Iris pigment epithelial cell (primary cell): ENCODE measurements around the gene LBX2.
A peak's percentile ranks its signal among the peaks of the same experiment; 100 is the strongest.

Experiments used
- DNase-seq: peaks from one replicate; pipeline ENCODE4 v3.0.0-alpha.2; 2011; ENCODE audit warnings: low read depth

LBX2 gene

DNA sequence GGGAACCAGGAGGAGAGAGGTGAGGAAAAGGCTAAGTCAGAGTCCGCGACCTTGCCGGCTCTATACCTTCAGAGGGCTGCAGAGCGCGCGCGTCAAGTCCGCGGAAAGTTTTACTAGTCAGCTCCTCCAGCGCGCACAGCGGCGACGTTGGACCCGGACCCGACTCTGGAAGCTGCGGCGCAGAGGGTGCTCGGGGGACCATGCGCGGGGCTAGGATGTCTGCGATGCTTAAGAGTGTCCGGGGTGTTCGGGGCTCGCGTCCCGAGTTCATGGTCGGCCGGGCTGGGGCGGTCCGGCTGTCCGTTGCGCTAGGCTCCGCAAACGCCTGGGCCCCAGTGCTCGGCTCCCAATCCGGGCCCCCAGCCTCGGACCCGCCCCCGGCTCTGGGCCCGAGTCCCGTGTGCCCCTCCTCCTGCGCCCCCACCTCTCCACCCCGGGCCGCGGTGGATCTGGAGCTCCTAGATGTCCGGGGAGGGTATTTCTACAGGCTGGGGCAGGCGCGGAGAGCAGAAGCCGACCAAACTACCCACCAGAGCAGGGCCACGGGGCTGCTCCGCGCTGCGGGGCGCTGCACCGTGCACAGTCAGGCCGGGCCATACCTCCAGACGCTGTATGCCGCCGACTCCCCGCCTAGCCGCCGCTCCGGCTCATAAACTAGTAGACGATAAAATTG, at the start of gene LBX2:
LBX2 (minus strand) TSS at position 337 of the 673 bp plus-strand sequence; CDS start at position 271, 66 bp downstream.
- DNase-seq: peak; percentile 28

GRCh38 chr2:74548285-74548899, 49.0 kb upstream of the LBX2 start:
- no peak for DNase-seq

- DNase-seq: no peak
Measured at GRCh38 chr2:74546004-74546403, 46.6 kb upstream of the LBX2 start.

GRCh38 chr2:74544634-74545033, 45.2 kb upstream of the LBX2 start:
- no peak for DNase-seq

DNA sequence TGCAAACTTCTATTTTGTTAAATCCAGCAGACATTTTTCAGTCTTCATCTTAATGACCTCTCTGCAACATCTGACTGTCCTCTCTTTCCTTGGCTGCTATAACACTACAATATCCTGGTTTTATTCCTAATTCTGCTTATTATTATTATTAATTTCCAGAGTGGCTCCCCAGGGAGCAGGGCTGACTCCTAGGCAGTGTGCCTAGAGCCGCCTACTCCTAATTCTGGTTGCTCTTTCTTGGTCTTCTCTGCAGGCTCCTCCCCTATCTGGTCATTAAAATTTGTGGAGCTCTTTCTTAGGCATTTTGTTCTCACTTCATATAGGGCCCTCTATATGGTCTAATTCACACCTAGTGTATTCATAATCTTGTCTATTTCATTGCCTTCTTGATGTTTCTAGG, 43.6 kb upstream of the LBX2 start:
- DNase-seq: no peak

DNA sequence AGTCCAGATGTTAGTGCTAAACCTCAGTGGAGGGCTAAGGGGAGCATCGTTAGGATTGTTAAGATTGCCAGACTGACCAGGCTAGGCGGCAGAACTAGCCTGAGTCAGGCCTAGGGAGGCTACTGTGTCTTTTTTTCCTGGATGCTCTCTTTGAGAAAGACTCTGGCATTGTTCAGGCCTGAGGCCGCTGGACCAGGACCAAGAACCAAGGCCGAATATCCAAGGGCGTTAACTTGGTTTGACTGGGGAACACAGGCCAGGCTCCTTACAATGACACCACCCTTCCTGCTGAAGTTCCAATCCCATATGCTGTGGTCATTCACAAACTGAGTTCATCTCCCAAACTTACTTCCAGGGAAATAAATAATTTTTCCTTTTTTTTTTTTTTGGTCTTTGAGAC, 40.9 kb upstream of the LBX2 start:
- no peak for DNase-seq

DNA sequence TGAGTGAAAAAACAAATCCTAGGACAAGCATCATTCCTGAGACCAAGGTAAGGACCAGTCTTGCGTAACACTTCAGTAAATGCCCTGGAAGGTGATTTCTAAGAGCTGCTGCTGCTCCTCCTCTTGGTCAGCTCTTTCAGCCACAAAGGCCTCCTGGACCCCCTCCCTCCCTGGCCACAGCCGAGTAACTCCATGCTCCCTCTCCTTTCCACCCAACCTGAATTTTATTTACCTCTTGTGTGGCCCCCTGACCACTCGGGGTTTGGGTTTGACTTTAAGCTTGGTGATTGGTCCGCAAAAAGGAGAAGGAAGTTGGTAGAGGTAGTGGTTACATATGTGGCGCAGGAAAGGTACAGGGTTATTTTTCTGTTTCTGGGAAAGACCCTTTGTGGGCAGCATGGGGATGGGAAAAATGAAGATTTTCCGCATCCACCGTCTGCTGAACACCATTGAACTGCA, 39.5 kb upstream of the LBX2 start:
- no peak for DNase-seq

DNA sequence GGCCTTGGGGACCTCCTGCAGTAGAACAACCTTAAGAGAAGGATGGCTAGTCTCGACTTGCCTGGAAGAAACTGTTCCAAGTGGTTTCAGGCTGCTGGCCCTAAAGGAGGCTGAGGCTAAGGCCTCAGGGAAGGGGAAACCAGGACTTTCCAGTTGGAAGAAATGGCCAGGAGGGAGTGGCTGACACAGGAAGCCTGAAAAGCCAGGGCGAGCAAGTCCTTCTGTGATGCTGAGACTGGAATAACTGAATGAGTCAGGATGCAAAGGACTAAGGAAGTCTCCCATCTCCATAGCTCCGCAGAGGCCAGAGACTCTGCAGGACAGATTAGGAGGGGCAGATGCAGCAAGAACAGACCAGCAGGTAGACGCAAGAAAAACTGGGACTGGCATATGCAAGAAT, 37.7 kb upstream of the LBX2 start:
- no peak for DNase-seq

- no peak for DNase-seq
Measured at GRCh38 chr2:74536166-74536950, 37.0 kb upstream of the LBX2 start.

DNA sequence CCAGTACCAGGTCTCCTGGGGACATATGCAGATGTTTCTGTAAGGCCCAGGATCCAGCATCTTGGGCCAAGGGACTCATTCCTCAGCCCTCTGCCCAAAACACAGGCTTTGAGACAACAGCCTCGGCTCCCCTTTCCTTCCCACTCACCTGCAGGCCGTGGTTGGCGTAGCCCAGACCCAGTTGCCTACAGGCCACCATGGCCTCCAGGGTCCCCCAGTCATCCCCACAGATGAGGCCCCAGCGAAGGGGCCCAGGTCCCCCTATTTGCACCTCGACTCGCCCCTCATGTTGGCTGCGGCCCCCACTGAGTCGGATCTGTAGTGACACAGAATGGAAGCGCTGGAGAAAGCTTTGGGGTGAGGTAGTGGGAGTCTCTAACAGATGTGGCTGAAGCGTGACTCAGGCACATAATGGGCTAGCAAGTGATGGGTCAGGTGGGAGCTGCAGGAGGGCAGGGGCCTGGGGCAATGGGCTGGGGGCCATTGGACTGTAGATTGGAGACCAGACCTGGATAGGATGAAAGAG, 36.1 kb upstream of the LBX2 start:
- no peak for DNase-seq

DNA sequence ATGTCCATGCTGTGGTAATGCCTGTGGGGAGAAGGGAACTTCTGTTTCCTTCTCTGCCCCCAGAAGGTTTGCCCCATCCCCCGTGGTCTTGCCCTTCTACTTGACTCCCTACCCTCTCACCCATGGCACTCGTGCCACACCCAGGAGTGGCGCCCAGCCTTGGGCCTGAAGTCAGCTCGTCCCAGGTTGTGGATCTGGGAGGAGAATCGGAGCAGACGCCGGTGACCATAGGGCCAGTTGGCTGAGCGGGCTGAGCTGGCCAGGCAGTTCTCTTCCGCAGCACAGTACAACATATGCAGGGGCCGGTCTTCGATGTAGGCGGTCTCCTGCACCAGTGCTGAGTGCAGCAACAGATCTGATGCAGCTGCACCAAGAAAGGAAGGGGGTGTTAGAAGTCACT, 35.0 kb upstream of the LBX2 start:
- no peak for DNase-seq

GRCh38 chr2:74533464-74533863, 34.1 kb upstream of the LBX2 start:
- no peak for DNase-seq

GRCh38 chr2:74532222-74532621, 32.8 kb upstream of the LBX2 start:
- peak; percentile 42 for DNase-seq

DNA sequence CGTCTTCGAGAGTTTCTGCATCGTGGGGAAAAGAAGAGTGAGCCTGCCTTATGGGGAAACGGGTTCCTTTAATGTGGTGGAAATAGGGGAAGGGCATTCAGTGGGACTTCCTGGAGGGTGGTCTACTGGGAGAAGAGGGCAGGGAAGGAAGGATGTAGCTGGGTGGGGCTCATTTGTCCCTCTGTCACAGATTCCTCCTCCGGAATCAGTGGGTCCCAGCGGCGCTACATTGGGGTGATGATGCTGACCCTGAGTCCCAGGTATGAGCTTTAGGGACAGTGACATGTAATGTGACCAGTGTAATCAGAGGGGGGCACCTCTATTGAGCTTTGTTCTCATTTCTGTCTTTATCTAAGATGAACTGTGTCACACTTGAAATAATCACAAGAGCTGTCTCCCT, 32.3 kb upstream of the LBX2 start:
- DNase-seq: no peak

DNA sequence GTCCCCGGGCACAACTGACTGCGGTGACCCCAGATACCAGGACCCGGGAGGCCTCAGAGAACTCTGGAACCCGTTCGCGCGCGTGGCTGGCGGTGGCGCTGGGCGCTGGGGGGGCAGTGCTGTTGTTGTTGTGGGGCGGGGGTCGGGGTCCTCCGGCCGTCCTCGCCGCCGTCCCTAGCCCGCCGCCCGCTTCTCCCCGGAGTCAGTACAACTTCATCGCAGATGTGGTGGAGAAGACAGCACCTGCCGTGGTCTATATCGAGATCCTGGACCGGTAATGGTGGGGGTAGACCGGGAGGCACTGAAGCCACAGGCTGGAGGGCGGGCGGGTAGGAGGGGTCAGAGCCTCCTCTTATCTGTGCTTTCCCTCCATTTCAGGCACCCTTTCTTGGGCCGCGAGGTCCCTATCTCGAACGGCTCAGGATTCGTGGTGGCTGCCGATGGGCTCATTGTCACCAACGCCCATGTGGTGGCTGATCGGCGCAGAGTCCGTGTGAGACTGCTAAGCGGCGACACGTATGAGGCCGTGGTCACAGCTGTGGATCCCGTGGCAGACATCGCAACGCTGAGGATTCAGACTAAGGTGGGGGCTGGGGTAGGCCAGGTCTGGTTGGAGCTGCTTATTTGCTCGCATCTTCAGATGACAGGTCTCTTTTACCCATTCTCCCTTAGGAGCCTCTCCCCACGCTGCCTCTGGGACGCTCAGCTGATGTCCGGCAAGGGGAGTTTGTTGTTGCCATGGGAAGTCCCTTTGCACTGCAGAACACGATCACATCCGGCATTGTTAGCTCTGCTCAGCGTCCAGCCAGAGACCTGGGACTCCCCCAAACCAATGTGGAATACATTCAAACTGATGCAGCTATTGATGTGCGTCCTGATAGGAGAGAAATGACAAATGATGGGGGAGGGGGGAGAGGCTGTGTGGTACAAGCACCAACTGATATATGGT, 31.1 kb upstream of the LBX2 start:
- DNase-seq: peak; percentile 63

GRCh38 chr2:74529357-74530238, 30.2 kb upstream of the LBX2 start, which contains the start of the genes AUP1 and HTRA2:
Gene AUP1, minus strand, starts transcription at chr2:74529706. Its CDS starts 77 bp downstream, at chr2:74529629.
Gene HTRA2, plus strand, starts transcription at chr2:74529933. Its CDS starts 74 bp downstream, at chr2:74530007.
- peak; percentile 100 for DNase-seq

- DNase-seq: no peak
Measured at GRCh38 chr2:74528600-74529356, 29.4 kb upstream of the LBX2 start.

DNA sequence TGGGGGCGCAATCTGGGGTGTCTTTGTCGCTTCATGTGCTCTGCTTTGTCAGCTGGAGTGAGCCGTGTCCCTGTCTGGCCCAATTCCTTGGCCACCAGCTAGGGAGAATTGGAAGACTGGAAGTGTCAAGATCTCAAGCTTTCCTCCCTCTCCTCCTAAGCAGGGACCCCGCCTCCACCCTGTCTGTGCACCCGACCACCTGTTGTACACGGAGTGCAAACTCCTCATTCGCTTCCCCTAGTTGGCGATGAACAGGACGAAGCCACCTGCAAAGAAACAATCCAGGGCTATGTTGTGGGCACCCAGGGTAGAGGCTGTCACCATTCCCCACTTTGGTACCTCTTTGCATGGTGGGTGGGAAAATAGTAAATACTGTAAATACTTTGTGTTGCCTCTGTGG, 28.3 kb upstream of the LBX2 start:
- DNase-seq: no peak

DNA sequence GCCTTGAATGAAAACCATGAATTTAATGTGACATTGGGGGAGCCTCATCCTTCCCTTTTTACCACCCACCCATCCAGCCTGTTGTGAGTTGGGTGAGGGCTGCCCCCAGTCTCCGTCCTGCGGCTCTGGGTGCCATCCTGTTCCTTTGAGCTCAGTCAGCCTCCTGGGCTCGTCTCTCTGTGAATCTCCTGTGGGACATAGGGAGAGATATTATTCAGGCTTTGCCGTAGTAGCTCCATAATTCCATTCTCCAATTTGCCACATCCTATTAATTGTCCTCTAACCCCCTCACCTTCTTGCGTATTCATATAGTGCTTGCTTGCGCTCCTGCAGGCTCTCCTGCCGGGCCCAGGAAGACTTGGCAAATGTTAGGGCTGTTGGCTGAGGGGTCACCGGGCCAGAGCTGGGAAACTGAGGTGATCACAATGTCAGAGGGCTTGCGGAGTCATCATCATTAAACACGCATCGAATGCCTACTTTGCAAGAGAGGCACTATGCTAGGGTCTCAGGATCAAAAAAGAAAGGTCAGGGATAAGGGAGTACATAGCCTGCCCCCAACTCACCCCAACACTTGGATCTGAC, 27.3 kb upstream of the LBX2 start:
- no peak for DNase-seq
